Tibial nerve (tissue), 4 donors: Measurements from ENCODE around the gene DMRTA2. TPM values are rescaled to one million over a fixed set of nuclear protein-coding genes. Genes with fewer than 3 reads are reported as not detected.

ENCODE experiments used
- DNase-seq, 2 donors: peaks; one replicate each; pipeline ENCODE4 v3.0.0-alpha.2; 2019; ENCODE audit warnings: low spot score in 2 of 2
- H3K27ac ChIP-seq, 4 donors: fragments of 200-600 bp; sonication (generic) in 3 of 4; one replicate each; pipeline ENCODE4 v1.5.1; 2017 to 2019; ENCODE audit warnings: mild to moderate bottlenecking in 1 of 4
- H3K27me3 ChIP-seq, 2 donors: fragments of 200-600 bp; sonication (generic) in 1 of 2; one replicate each; pipeline versions ENCODE4 v1.5.1 to v1.6.0; 2017 to 2019
- H3K36me3 ChIP-seq, 3 donors: fragments of 200-600 bp; sonication (generic); one replicate each; pipeline ENCODE4 v1.5.1; 2018 to 2019
- H3K4me1 ChIP-seq, 4 donors: fragments of 200-600 bp; sonication (generic) in 3 of 4; one replicate each; pipeline ENCODE4 v1.5.1; 2017 to 2019
- H3K4me3 ChIP-seq, 4 donors: fragments of 200-600 bp; sonication (generic) in 3 of 4; one replicate each; pipeline ENCODE4 v1.5.1; 2017 to 2019; ENCODE audit warnings: mild to moderate bottlenecking in 1 of 4, moderate library complexity in 1 of 4
- H3K9me3 ChIP-seq, 4 donors: fragments of 200-600 bp; sonication (generic) in 3 of 4; one replicate each; pipeline ENCODE4 v1.5.1; 2017 to 2019
- EP300 ChIP-seq, 2 donors: sonication (generic); formaldehyde crosslinking; IDR thresholded peaks; one replicate each; pipeline ENCODE4 v1.6.1; 2017; ENCODE audit warnings: antibody characterized with exemption in 2 of 2, mild to moderate bottlenecking in 1 of 2
- POLR2A ChIP-seq, 2 donors: fragments of 450-650 bp; IDR thresholded peaks; one replicate each; pipeline ENCODE4 v1.6.1; 2017; ENCODE audit warnings: antibody characterized with exemption in 2 of 2, mild to moderate bottlenecking in 2 of 2, moderate library complexity in 2 of 2
- WGBS, 2 donors: methylation state at CpG; one replicate each; pipeline ENCODE4 v1.1.5; 2018; 5-methylcytosine and 5-hydroxymethylcytosine counted together
- total RNA-seq, 4 donors: library from RNA; depleted of rRNA; stranded (reverse); fragments of >200 nt; gene quantifications; one replicate each; pipeline ENCODE4 v1.1.0, GENCODE V29; 2016
- TF ChIP-seq, protein P1 (sequence below), 5 experiments: fragments of 200-600 bp in 3 of 5; fragments of 450-650 bp in 2 of 5; sonication (generic) in 3 of 5; IDR thresholded peaks; one replicate each; pipeline ENCODE4 v1.5.1; 2016 to 2019; ENCODE audit warnings: antibody characterized with exemption in 5 of 5, mild to moderate bottlenecking in 3 of 5, moderate library complexity in 2 of 5

The DMRTA2 gene
- total RNA-seq, 4 donors from 2014 or later = not detected

DNA sequence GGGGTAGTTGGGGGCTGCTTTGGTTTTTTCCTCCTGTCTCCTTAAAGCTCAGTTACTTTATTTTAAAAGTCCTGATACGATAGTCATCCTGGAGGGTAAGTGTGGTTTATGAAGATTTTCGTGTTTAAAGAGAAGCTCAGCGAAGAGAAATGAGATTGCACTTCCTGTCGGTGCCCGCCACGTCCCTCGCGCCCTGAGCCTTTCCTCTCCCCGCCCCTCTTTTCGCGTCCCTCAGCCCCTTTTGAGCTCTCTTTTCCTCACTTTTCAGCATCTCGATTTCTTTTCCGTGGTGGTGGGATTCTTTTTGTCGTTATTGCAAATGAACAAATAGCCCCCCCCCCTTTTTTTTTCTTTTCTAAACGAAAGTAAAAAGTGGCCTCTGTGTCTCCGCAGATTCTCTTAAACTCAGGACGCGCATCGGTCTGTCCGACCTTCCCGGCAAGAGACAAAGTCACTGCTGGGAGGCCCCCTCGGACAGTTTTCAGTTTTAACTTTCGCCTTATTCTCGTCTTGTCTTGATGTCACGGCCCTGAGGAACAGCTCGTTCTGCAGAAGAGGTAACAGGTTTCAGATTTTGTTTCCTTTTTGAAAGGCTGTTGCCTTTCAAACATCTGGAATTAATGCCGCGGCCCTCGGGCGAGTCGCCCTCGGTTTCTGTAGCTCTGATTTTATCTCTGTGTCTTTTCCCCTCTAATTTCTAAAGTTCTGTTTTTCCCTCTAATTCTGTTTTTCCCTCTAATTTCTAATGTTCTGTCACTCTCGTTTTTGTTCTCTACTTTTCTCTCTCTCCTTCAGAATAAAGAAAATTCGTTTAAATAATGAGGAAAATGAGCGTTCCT is 1.0 kb upstream of the DMRTA2 start:
- Histone ChIP-seq H3K4me1 (peaks cover 0 to 89% (median 39%) of the 10 kb centered on the region in 4 donors), H3K36me3 (no peaks in the 10 kb centered on the region), H3K9me3 (no peaks in the 10 kb centered on the region), H3K4me3 (peak overlapping the region; percentile 0 to 37 (median 19)), H3K27me3 (peaks cover 13 to 100% of the 10 kb centered on the region in 2 donors), H3K27ac (no peak overlapping the region)
- DNase-seq = no peak
- TF ChIP-seq, protein P1, sequence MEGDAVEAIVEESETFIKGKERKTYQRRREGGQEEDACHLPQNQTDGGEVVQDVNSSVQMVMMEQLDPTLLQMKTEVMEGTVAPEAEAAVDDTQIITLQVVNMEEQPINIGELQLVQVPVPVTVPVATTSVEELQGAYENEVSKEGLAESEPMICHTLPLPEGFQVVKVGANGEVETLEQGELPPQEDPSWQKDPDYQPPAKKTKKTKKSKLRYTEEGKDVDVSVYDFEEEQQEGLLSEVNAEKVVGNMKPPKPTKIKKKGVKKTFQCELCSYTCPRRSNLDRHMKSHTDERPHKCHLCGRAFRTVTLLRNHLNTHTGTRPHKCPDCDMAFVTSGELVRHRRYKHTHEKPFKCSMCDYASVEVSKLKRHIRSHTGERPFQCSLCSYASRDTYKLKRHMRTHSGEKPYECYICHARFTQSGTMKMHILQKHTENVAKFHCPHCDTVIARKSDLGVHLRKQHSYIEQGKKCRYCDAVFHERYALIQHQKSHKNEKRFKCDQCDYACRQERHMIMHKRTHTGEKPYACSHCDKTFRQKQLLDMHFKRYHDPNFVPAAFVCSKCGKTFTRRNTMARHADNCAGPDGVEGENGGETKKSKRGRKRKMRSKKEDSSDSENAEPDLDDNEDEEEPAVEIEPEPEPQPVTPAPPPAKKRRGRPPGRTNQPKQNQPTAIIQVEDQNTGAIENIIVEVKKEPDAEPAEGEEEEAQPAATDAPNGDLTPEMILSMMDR (IDR thresholded peaks at IDR 0.05) = no peak
- TF ChIP-seq POLR2A (IDR thresholded peaks at IDR 0.05) = no peak
- no peak for TF ChIP-seq EP300 (IDR thresholded peaks at IDR 0.05)
- WGBS, 2 donors = 5 to 6% methylated on average over 35 of the region's 35 CpGs

DNA sequence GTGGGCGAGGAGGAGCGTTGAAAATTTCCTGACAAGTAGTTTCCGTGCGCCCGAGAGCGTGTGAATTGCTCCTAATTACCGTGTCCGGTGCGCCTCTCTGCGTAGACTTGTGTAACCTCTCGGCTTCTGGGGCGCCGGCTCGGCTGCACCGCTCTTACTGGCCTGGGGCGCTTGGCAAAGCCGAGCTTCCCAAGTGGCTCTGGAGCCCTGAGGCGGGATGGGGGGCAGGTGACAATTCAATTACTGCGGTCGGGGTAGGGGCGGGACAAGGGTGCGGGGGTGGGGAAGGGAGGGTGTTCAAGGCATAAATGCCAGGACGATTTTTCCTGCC is 392 bp upstream of the DMRTA2 start:
- 3 to 4% methylated on average over 14 to 23 of the region's 23 CpGs for WGBS, 2 donors
- H3K27me3 ChIP-seq = peaks cover 13 to 97% of the 10 kb centered on the region in 2 donors
- DNase-seq = no peak
- peak overlapping the region; percentile 0 to 37 (median 19) for H3K4me3 ChIP-seq
- no peaks in the 10 kb centered on the region for H3K36me3 ChIP-seq
- TF ChIP-seq EP300 (IDR thresholded peaks at IDR 0.05) = no peak
- TF ChIP-seq, protein P1 (IDR thresholded peaks at IDR 0.05) = no peak
- no peak for TF ChIP-seq POLR2A (IDR thresholded peaks at IDR 0.05)
- no peaks in the 10 kb centered on the region for H3K9me3 ChIP-seq
- peaks cover 0 to 95% (median 40%) of the 10 kb centered on the region in 4 donors for H3K4me1 ChIP-seq
- H3K27ac ChIP-seq = no peak overlapping the region

DNA sequence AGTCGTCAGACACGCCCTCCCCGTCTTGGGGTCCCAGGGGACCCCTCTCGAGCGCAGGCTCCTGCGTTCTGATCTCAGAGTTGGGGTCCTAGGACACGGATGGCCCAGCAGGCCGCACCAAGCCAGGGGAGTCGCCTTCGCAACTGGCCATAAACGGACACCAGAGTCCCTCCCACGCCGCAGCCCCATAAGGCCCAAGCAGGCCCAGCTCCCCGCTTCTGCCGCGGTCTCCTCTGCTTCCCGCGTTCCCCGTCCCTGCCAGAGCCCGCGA is 633 bp downstream of the DMRTA2 start:
- peaks cover 18 to 97% of the 10 kb centered on the region in 2 donors for H3K27me3 ChIP-seq

DNA sequence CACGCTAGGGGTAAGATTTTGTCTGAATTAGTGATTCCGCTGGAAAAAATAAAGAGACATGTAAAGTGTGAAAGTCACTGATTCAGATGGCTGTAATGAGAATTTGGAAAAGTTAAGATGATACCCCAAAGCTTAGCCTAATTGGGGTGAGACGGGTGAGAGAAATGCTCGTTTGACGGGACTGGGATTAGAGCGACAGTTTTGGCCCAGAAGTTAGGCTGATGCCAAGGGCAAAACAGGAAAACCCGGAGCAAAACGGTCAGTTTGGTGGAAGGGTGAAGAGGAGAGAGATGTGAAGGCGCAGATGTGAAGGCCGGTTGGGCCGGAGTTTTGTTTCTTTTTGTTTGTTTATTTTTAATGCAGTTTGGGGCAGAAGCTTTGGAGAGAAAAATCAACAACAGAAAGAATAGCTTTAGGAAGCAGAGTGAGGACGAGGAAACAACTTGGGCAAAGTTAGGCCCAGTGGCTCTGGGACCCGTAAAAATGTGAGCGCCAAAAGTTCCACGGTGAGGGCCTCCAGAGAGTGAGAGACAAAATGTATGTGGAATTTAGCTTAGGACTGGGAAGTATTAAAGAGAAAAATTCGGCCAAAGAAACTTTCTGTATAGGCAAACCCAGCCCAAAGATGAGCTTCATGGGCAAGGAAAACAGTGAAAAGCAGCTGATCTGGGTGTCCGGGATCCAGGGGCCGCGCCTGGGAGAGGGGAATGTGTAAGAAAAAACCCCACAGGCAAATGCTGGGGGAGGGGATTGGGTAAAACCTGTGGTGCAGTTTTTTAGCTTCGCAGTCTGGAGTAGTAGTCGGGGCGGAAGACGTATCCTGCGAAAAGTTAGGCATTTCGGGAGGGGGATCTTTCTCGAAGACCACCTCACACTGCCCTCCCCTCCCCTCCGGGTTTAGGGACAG is 1.2 kb downstream of the DMRTA2 start:
- Histone ChIP-seq H3K4me1 (peaks cover 0 to 99% (median 47%) of the 10 kb centered on the region in 4 donors), H3K27me3 (peaks cover 18 to 97% of the 10 kb centered on the region in 2 donors)

More for the DNA sequence above, 633 bp downstream of the DMRTA2 start:
- peaks cover 0 to 99% (median 44%) of the 10 kb centered on the region in 4 donors for H3K4me1 ChIP-seq
- TF ChIP-seq, protein P1 (IDR thresholded peaks at IDR 0.05) = no peak
- TF ChIP-seq EP300 (IDR thresholded peaks at IDR 0.05) (no peak), POLR2A (IDR thresholded peaks at IDR 0.05) (no peak)
- peak overlapping the region in 2 of 4 donors; percentile 10 to 37 for H3K4me3 ChIP-seq
- H3K9me3 ChIP-seq = no peaks in the 10 kb centered on the region
- 10% methylated on average over 14 to 21 of the region's 21 CpGs for WGBS, 2 donors
- no peak for DNase-seq
- no peak overlapping the region for H3K27ac ChIP-seq
- no peaks in the 10 kb centered on the region for H3K36me3 ChIP-seq

More for the DNA sequence above, 1.2 kb downstream of the DMRTA2 start:
- no peak overlapping the region for H3K27ac ChIP-seq
- H3K4me3 ChIP-seq = peak overlapping the region in 1 of 4 donors; percentile 10
- 29 to 36% methylated on average over 27 of the region's 27 CpGs for WGBS, 2 donors
- TF ChIP-seq, protein P1 (IDR thresholded peaks at IDR 0.05) = no peak
- TF ChIP-seq EP300 (IDR thresholded peaks at IDR 0.05) (no peak), POLR2A (IDR thresholded peaks at IDR 0.05) (no peak)
- H3K9me3 ChIP-seq = no peaks in the 10 kb centered on the region
- H3K36me3 ChIP-seq = no peaks in the 10 kb centered on the region
- no peak for DNase-seq
